Hepatocyte (in vitro differentiated cells): ENCODE measurements around the gene HLA-DMB. TPM values are rescaled to one million over a fixed set of nuclear protein-coding genes. Genes with fewer than 3 reads are reported as not detected.
"Not testable (repeated sequence)": the region's sequence is repeated elsewhere in the genome, so short reads cannot be mapped to it uniquely, and the experiment has no call there.

Experiments used
- DNase-seq: peaks from one replicate; pipeline ENCODE4 v3.0.0-alpha.2; 2016; ENCODE audit warnings: low spot score
- H2AFZ ChIP-seq: fragments of 200-600 bp; sonication (generic); 2 replicates; pipeline ENCODE4 v1.6.0; 2016; ENCODE audit warnings: antibody characterized with exemption, mild to moderate bottlenecking
- H3K27ac ChIP-seq: fragments of 200-600 bp; sonication (generic); 2 replicates; pipeline ENCODE4 v1.5.1; 2016; ENCODE audit warnings: mild to moderate bottlenecking
- H3K27me3 ChIP-seq: fragments of 200-600 bp; sonication (generic); 2 replicates; pipeline ENCODE4 v1.6.1; 2016
- H3K36me3 ChIP-seq: fragments of 200-600 bp; sonication (generic); replicated peaks from 2 replicates; pipeline ENCODE4 v1.5.1; 2016; ENCODE audit warnings: low read depth; ENCODE audit not compliant: insufficient read depth
- H3K4me1 ChIP-seq: fragments of 200-600 bp; sonication (generic); 2 replicates; pipeline ENCODE4 v1.5.1; 2016; ENCODE audit warnings: mild to moderate bottlenecking, moderate library complexity; ENCODE audit not compliant: insufficient read depth
- H3K4me2 ChIP-seq: fragments of 200-600 bp; sonication (generic); 2 replicates; pipeline ENCODE4 v1.6.0; 2016
- H3K4me3 ChIP-seq: fragments of 200-600 bp; sonication (generic); 2 replicates; pipeline ENCODE4 v1.5.1; 2016; ENCODE audit warnings: mild to moderate bottlenecking
- H3K79me2 ChIP-seq: fragments of 200-600 bp; sonication (generic); 2 replicates; pipeline ENCODE4 v1.6.0; 2017; ENCODE audit warnings: mild to moderate bottlenecking
- H3K9me2 ChIP-seq: fragments of 200-600 bp; sonication (generic); replicated peaks from 2 replicates; pipeline ENCODE4 v1.6.0; 2017; ENCODE audit warnings: mild to moderate bottlenecking; ENCODE audit not compliant: insufficient read depth
- H3K9me3 ChIP-seq: fragments of 200-600 bp; sonication (generic); 2 replicates; pipeline ENCODE4 v1.5.1; 2016; ENCODE audit warnings: low read depth, mild to moderate bottlenecking
- H4K20me1 ChIP-seq: fragments of 200-600 bp; sonication (generic); 2 replicates; pipeline ENCODE4 v1.6.0; 2016; ENCODE audit warnings: mild to moderate bottlenecking; ENCODE audit not compliant: insufficient read depth, poor library complexity, severe bottlenecking
- CTCF ChIP-seq: fragments of 200-600 bp; sonication (generic); IDR thresholded peaks from 2 replicates; pipeline ENCODE4 v1.5.1; 2016; ENCODE audit warnings: antibody characterized with exemption, mild to moderate bottlenecking; ENCODE audit not compliant: poor library complexity
- EZH2 ChIP-seq: fragments of 200-600 bp; sonication (generic); IDR thresholded peaks from 2 replicates; pipeline ENCODE4 v1.6.1; 2016; ENCODE audit warnings: antibody characterized with exemption, mild to moderate bottlenecking, borderline replicate concordance
- EZH2phosphoT487 ChIP-seq: fragments of 200-600 bp; sonication (generic); IDR thresholded peaks from one replicate; pipeline ENCODE4 v1.6.1; 2018; ENCODE audit warnings: antibody characterized with exemption, mild to moderate bottlenecking, low read depth, moderate library complexity; ENCODE audit not compliant: unreplicated experiment, severe bottlenecking
- WGBS: methylation state at CpG from one replicate; pipeline ENCODE4 v1.1.6; 2016; ENCODE audit warnings: low lambda C conversion rate; ENCODE audit errors: missing lambda C conversion rate; 5-methylcytosine and 5-hydroxymethylcytosine counted together
- polyA plus RNA-seq: library from polyadenylated mRNA; unstranded; fragments of >200 nt; fragmentation: Nextera tagmentation; extraction: Ambion mirVana; gene quantifications from 2 replicates; pipeline ENCODE4 v1.2.1, GENCODE V29; 2016
- total RNA-seq: library from RNA; depleted of rRNA; stranded (reverse); fragments of >200 nt; gene quantifications from 2 replicates; pipeline ENCODE4 v1.2.3, GENCODE V29; 2014

The HLA-DMB gene
- total and polyA plus RNA-seq, 2 experiments from 2014 or later, result 1.00 to 1.7 TPM

- TF ChIP-seq CTCF (no peak), EZH2 (no peak), EZH2phosphoT487 (no peak)
- no peak overlapping the region for H3K4me2 ChIP-seq
- no peaks in the 10 kb centered on the region for H3K79me2 ChIP-seq
- no peak overlapping the region for H3K27ac ChIP-seq
- H3K9me2 ChIP-seq, result no peaks in the 10 kb centered on the region
- no peaks in the 10 kb centered on the region for H3K4me1 ChIP-seq
- no peaks in the 10 kb centered on the region for H3K27me3 ChIP-seq
- no peak overlapping the region for H2AFZ ChIP-seq
- no peaks in the 10 kb centered on the region for H3K9me3 ChIP-seq
- H3K36me3 ChIP-seq, result no peaks in the 10 kb centered on the region
- H4K20me1 ChIP-seq, result no peaks in the 10 kb centered on the region
- DNase-seq, result no peak
- no peak overlapping the region for H3K4me3 ChIP-seq
These were observed 5.1 kb upstream of the HLA-DMB start for GRCh38 chr6:32945953-32946352.

- TF ChIP-seq EZH2phosphoT487 (no peak), EZH2 (no peak), CTCF (no peak)
- DNase-seq, result no peak
- Histone ChIP-seq H3K9me3 (no peaks in the 10 kb centered on the region), H3K9me2 (no peaks in the 10 kb centered on the region), H3K27ac (no peak overlapping the region), H3K36me3 (no peaks in the 10 kb centered on the region), H3K27me3 (no peaks in the 10 kb centered on the region), H3K4me3 (no peak overlapping the region), H2AFZ (no peak overlapping the region), H3K4me1 (no peaks in the 10 kb centered on the region), H4K20me1 (no peaks in the 10 kb centered on the region), H3K79me2 (no peaks in the 10 kb centered on the region), H3K4me2 (no peak overlapping the region)
- 75% methylated on average over 9 of the region's 9 CpGs for WGBS
These were observed 4.4 kb upstream of the HLA-DMB start for GRCh38 chr6:32945108-32945760.

- no peak overlapping the region for H3K27ac ChIP-seq
- no peaks in the 10 kb centered on the region for H3K9me2 ChIP-seq
- TF ChIP-seq EZH2 (no peak), EZH2phosphoT487 (no peak), CTCF (no peak)
- no peak for DNase-seq
- no peaks in the 10 kb centered on the region for H3K79me2 ChIP-seq
- H4K20me1 ChIP-seq, result no peaks in the 10 kb centered on the region
- H3K4me3 ChIP-seq, result no peak overlapping the region
- no peak overlapping the region for H2AFZ ChIP-seq
- H3K27me3 ChIP-seq, result peaks cover 4% of the 10 kb centered on the region
- WGBS, result 76% methylated on average over 3 of the region's 4 CpGs
- H3K4me2 ChIP-seq, result no peak overlapping the region
- H3K9me3 ChIP-seq, result no peaks in the 10 kb centered on the region
- H3K4me1 ChIP-seq, result no peaks in the 10 kb centered on the region
- H3K36me3 ChIP-seq, result no peaks in the 10 kb centered on the region
These were observed 3.2 kb upstream of the HLA-DMB start for GRCh38 chr6:32943864-32944649.

GRCh38 chr6:32942555-32943123 lies 1.8 kb upstream of the HLA-DMB start:
- not testable (repeated sequence) for H3K9me3 ChIP-seq, H3K9me2 ChIP-seq, H3K27me3 ChIP-seq, H3K4me2 ChIP-seq, DNase-seq, H4K20me1 ChIP-seq, H3K4me3 ChIP-seq, H3K4me1 ChIP-seq, H3K36me3 ChIP-seq, H3K27ac ChIP-seq, H3K79me2 ChIP-seq, H2AFZ ChIP-seq
- WGBS, result 87% methylated on average over 9 of the region's 9 CpGs
